DOHH2 (cell line): ENCODE measurements around the gene ZNF74.

Experiments
- H3F3A ChIP-seq: fragments of 200-600 bp; sonication (generic), shearing (Covaris generic); 2 replicates; pipeline ENCODE4 v1.6.0; 2016; ENCODE audit warnings: antibody characterized with exemption, mild to moderate bottlenecking; ENCODE audit not compliant: control insufficient read depth, insufficient read depth
- H3K27ac ChIP-seq: fragments of 200-600 bp; sonication (generic); 2 replicates; pipeline ENCODE4 v1.5.1; 2014; ENCODE audit warnings: low read depth, mild to moderate bottlenecking, low read length, moderate library complexity
- H3K27me3 ChIP-seq: fragments of 200-600 bp; sonication (generic); 2 replicates; pipeline ENCODE4 v1.6.1; 2014; ENCODE audit warnings: mild to moderate bottlenecking, low read length, mixed read lengths; ENCODE audit not compliant: control insufficient read depth
- H3K36me3 ChIP-seq: fragments of 200-600 bp; sonication (generic); 2 replicates; pipeline ENCODE4 v1.6.1; 2014; ENCODE audit warnings: mild to moderate bottlenecking, low read length, moderate library complexity, mixed read lengths; ENCODE audit not compliant: control insufficient read depth
- H3K4me1 ChIP-seq: fragments of 200-600 bp; sonication (generic); 2 replicates; pipeline ENCODE4 v1.6.1; 2014; ENCODE audit warnings: mild to moderate bottlenecking, low read length, mixed read lengths; ENCODE audit not compliant: control insufficient read depth
- H3K4me2 ChIP-seq: fragments of 200-600 bp; sonication (generic); 2 replicates; pipeline ENCODE4 v1.6.0; 2014; ENCODE audit warnings: mild to moderate bottlenecking, low read length, moderate library complexity
- H3K4me3 ChIP-seq: fragments of 200-600 bp; sonication (generic); 2 replicates; pipeline ENCODE4 v1.5.1; 2014; ENCODE audit warnings: mild to moderate bottlenecking, low read length, mixed read lengths
- H3K79me2 ChIP-seq: fragments of 200-600 bp; sonication (generic); 2 replicates; pipeline ENCODE4 v1.6.1; 2014; ENCODE audit warnings: mild to moderate bottlenecking, low read length, mixed read lengths; ENCODE audit not compliant: control insufficient read depth
- H3K9me2 ChIP-seq: fragments of 200-600 bp; sonication (generic); replicated peaks from 2 replicates; pipeline ENCODE4 v1.6.1; 2014; ENCODE audit warnings: mild to moderate bottlenecking, low read length, mixed read lengths; ENCODE audit not compliant: control insufficient read depth
- H3K9me3 ChIP-seq: fragments of 200-600 bp; sonication (generic); 2 replicates; pipeline ENCODE4 v1.6.1; 2014; ENCODE audit warnings: antibody characterized with exemption, low read length, mixed read lengths; ENCODE audit not compliant: control insufficient read depth, insufficient read depth
- H4K20me1 ChIP-seq: fragments of 200-600 bp; sonication (generic); 2 replicates; pipeline ENCODE4 v1.6.0; 2014; ENCODE audit warnings: low read depth, mild to moderate bottlenecking, antibody characterized with exemption, low read length, moderate library complexity; ENCODE audit not compliant: control insufficient read depth, insufficient read depth
- CTCF ChIP-seq: fragments of 200-600 bp; sonication (generic); IDR thresholded peaks from one replicate; pipeline ENCODE4 v1.5.1; 2014; ENCODE audit warnings: antibody characterized with exemption, mild to moderate bottlenecking, low read depth, low read length; ENCODE audit not compliant: poor library complexity, severe bottlenecking
- EZH2phosphoT487 ChIP-seq: fragments of 200-600 bp; sonication (generic); IDR thresholded peaks from 2 replicates; pipeline ENCODE4 v1.6.1; 2017; ENCODE audit warnings: borderline replicate concordance, mild to moderate bottlenecking, antibody characterized with exemption, low read length, moderate library complexity, mixed read lengths

The ZNF74 gene

GRCh38 chr22:20439928-20440575 is 46.1 kb downstream of the ZNF74 start:
- Histone ChIP-seq H3K9me3 (no peaks in the 10 kb centered on the region), H3K27ac (no peak overlapping the region), H3F3A (no peaks in the 10 kb centered on the region), H4K20me1 (no peaks in the 10 kb centered on the region), H3K4me1 (no peaks in the 10 kb centered on the region), H3K9me2 (no peaks in the 10 kb centered on the region), H3K79me2 (no peaks in the 10 kb centered on the region), H3K4me2 (no peak overlapping the region), H3K27me3 (peaks cover 19% of the 10 kb centered on the region), H3K36me3 (no peaks in the 10 kb centered on the region), H3K4me3 (no peak overlapping the region)
- no peak for TF ChIP-seq EZH2phosphoT487
- TF ChIP-seq CTCF: no peak

GRCh38 chr22:20440637-20441591 is 47.0 kb downstream of the ZNF74 start:
- no peaks in the 10 kb centered on the region for H3K4me1 ChIP-seq
- H3K9me3 ChIP-seq: no peaks in the 10 kb centered on the region
- no peaks in the 10 kb centered on the region for H4K20me1 ChIP-seq
- no peak overlapping the region for H3K4me3 ChIP-seq
- H3F3A ChIP-seq: no peaks in the 10 kb centered on the region
- no peaks in the 10 kb centered on the region for H3K79me2 ChIP-seq
- H3K27me3 ChIP-seq: peaks cover 12% of the 10 kb centered on the region
- H3K4me2 ChIP-seq: no peak overlapping the region
- no peaks in the 10 kb centered on the region for H3K36me3 ChIP-seq
- no peaks in the 10 kb centered on the region for H3K9me2 ChIP-seq
- H3K27ac ChIP-seq: no peak overlapping the region
- TF ChIP-seq EZH2phosphoT487 (no peak), CTCF (no peak)

GRCh38 chr22:20441631-20442484 is 47.9 kb downstream of the ZNF74 start:
- H3F3A ChIP-seq: no peaks in the 10 kb centered on the region
- no peak overlapping the region for H3K27ac ChIP-seq
- H3K9me2 ChIP-seq: no peaks in the 10 kb centered on the region
- no peaks in the 10 kb centered on the region for H4K20me1 ChIP-seq
- H3K36me3 ChIP-seq: no peaks in the 10 kb centered on the region
- no peaks in the 10 kb centered on the region for H3K9me3 ChIP-seq
- H3K27me3 ChIP-seq: peaks cover 5% of the 10 kb centered on the region
- H3K4me2 ChIP-seq: no peak overlapping the region
- no peaks in the 10 kb centered on the region for H3K4me1 ChIP-seq
- no peak overlapping the region for H3K4me3 ChIP-seq
- no peaks in the 10 kb centered on the region for H3K79me2 ChIP-seq
- TF ChIP-seq CTCF (no peak), EZH2phosphoT487 (no peak)
